Fibroblast of villous mesenchyme (primary cell): Measurements from ENCODE around the gene XPNPEP2. TPM values are rescaled to one million over a fixed set of nuclear protein-coding genes. Genes with fewer than 3 reads are reported as not detected.

ENCODE experiments used
- DNase-seq: peaks from one replicate; pipeline ENCODE4 v3.0.0-alpha.2; 2010; ENCODE audit warnings: low read depth
- H3K4me3 ChIP-seq: 2 replicates; pipeline ENCODE4 v1.5.1; 2011; ENCODE audit warnings: low read depth, mild to moderate bottlenecking, low read length
- CTCF ChIP-seq: IDR thresholded peaks from 2 replicates; pipeline ENCODE4 v1.5.1; 2012; ENCODE audit warnings: low read depth, mild to moderate bottlenecking, low read length; ENCODE audit not compliant: insufficient read depth
- total RNA-seq: library from RNA; depleted of rRNA; stranded (reverse); fragments of >200 nt; gene quantifications from 2 replicates; pipeline ENCODE4 v1.2.3, GENCODE V29; 2012

The XPNPEP2 gene
- total RNA-seq, 1 donor, result not detected

GRCh38 chrX:129768586-129769466, 30.0 kb downstream of the XPNPEP2 start:
- H3K4me3 ChIP-seq, result no peak overlapping the region
- peak; percentile 44 for DNase-seq
- TF ChIP-seq CTCF, result no peak

- no peak overlapping the region for H3K4me3 ChIP-seq
- no peak for TF ChIP-seq CTCF
- DNase-seq, result no peak
Observed at GRCh38 chrX:129769467-129770154, 30.8 kb downstream of the XPNPEP2 start.

GRCh38 chrX:129771266-129771995, 32.7 kb downstream of the XPNPEP2 start:
- TF ChIP-seq CTCF, result no peak
- DNase-seq, result no peak
- H3K4me3 ChIP-seq, result no peak overlapping the region

- DNase-seq, result no peak
- H3K4me3 ChIP-seq, result no peak overlapping the region
- TF ChIP-seq CTCF, result no peak
Observed at GRCh38 chrX:129772796-129773431, 34.1 kb downstream of the XPNPEP2 start.

GRCh38 chrX:129773649-129774458, 35.1 kb downstream of the XPNPEP2 start:
- no peak for DNase-seq
- no peak overlapping the region for H3K4me3 ChIP-seq
- TF ChIP-seq CTCF, result no peak
